Right atrium auricular region (tissue), 2 donors: ENCODE data around the gene SPTY2D1. TPM values are rescaled to one million over a fixed set of nuclear protein-coding genes. Genes with fewer than 3 reads are reported as not detected.

ENCODE experiments used
- DNase-seq: peaks from one replicate; pipeline ENCODE4 v3.0.0-alpha.2; 2019; ENCODE audit warnings: low spot score
- H3K27ac ChIP-seq, 2 donors: fragments of 200-600 bp; sonication (generic); 1 replicate in 1 of 2; 2 replicates in 1 of 2; pipeline ENCODE4 v1.5.1; 2016 to 2019
- H3K27me3 ChIP-seq, 2 donors: fragments of 200-600 bp; sonication (generic); one replicate each; pipeline versions ENCODE4 v1.5.1 to v1.6.0; 2017 to 2019
- H3K36me3 ChIP-seq: fragments of 200-600 bp; sonication (generic); one replicate; pipeline ENCODE4 v1.5.1; 2016
- H3K4me1 ChIP-seq, 2 donors: fragments of 200-600 bp; sonication (generic); one replicate each; pipeline versions ENCODE4 v1.5.1 to v1.6.0; 2017 to 2019
- H3K4me3 ChIP-seq, 2 donors: fragments of 200-600 bp; sonication (generic); 1 replicate in 1 of 2; 2 replicates in 1 of 2; pipeline ENCODE4 v1.5.1; 2017 to 2019; ENCODE audit warnings: mild to moderate bottlenecking in 1 of 2, moderate library complexity in 1 of 2
- H3K9me3 ChIP-seq, 2 donors: fragments of 200-600 bp; sonication (generic); one replicate each; pipeline ENCODE4 v1.5.1; 2019
- CTCF ChIP-seq, 2 donors: fragments of 200-600 bp; sonication (generic); IDR thresholded peaks; one replicate each; pipeline ENCODE4 v1.5.1; 2019; ENCODE audit warnings: antibody characterized with exemption in 2 of 2
- total RNA-seq, 2 donors: library from RNA; depleted of rRNA; stranded (reverse); fragments of >200 nt; gene quantifications; one replicate each; pipeline ENCODE4 v1.1.0, GENCODE V29; 2016

The SPTY2D1 gene
- total RNA-seq, 2 donors from 2014 or later = 9.2 to 15.3 TPM

- H3K4me3 ChIP-seq = no peak overlapping the region
- H3K27me3 ChIP-seq = no peaks in the 10 kb centered on the region
- no peak for TF ChIP-seq CTCF (IDR thresholded peaks at IDR 0.05)
- H3K27ac ChIP-seq = no peak overlapping the region
- DNase-seq = no peak
- H3K4me1 ChIP-seq = no peaks in the 10 kb centered on the region
- H3K9me3 ChIP-seq = no peaks in the 10 kb centered on the region
- H3K36me3 ChIP-seq = peaks cover 18% of the 10 kb centered on the region
Observed at GRCh38 chr11:18580113-18580766, 53.9 kb downstream of the SPTY2D1 start.

- H3K36me3 ChIP-seq = peaks cover 28% of the 10 kb centered on the region
- H3K4me3 ChIP-seq = no peak overlapping the region
- no peak overlapping the region for H3K27ac ChIP-seq
- no peaks in the 10 kb centered on the region for H3K9me3 ChIP-seq
- H3K4me1 ChIP-seq = no peaks in the 10 kb centered on the region
- no peak for DNase-seq
- TF ChIP-seq CTCF (IDR thresholded peaks at IDR 0.05) = no peak
- no peaks in the 10 kb centered on the region for H3K27me3 ChIP-seq
Observed at GRCh38 chr11:18578975-18579598, 55.1 kb downstream of the SPTY2D1 start.

- H3K27ac ChIP-seq = no peak overlapping the region
- H3K4me3 ChIP-seq = no peak overlapping the region
- H3K36me3 ChIP-seq = peaks cover 42% of the 10 kb centered on the region
- no peaks in the 10 kb centered on the region for H3K9me3 ChIP-seq
- H3K27me3 ChIP-seq = no peaks in the 10 kb centered on the region
- no peak for DNase-seq
- TF ChIP-seq CTCF (IDR thresholded peaks at IDR 0.05) = no peak
- no peaks in the 10 kb centered on the region for H3K4me1 ChIP-seq
Observed at GRCh38 chr11:18575361-18575760, 58.8 kb downstream of the SPTY2D1 start.

GRCh38 chr11:18567081-18567480 is 67.1 kb downstream of the SPTY2D1 start:
- H3K27ac ChIP-seq = no peak overlapping the region
- H3K4me3 ChIP-seq = no peak overlapping the region
- no peaks in the 10 kb centered on the region for H3K27me3 ChIP-seq
- H3K36me3 ChIP-seq = peaks cover 47% of the 10 kb centered on the region
- H3K9me3 ChIP-seq = no peaks in the 10 kb centered on the region
- no peak for DNase-seq
- no peak for TF ChIP-seq CTCF (IDR thresholded peaks at IDR 0.05)
- H3K4me1 ChIP-seq = no peaks in the 10 kb centered on the region

GRCh38 chr11:18566406-18566805 is 67.7 kb downstream of the SPTY2D1 start:
- no peak for TF ChIP-seq CTCF (IDR thresholded peaks at IDR 0.05)

More at GRCh38 chr11:18566406-18566805, 67.7 kb downstream of the SPTY2D1 start:
- Histone ChIP-seq H3K27me3 (no peaks in the 10 kb centered on the region), H3K27ac (no peak overlapping the region), H3K4me3 (no peak overlapping the region), H3K4me1 (no peaks in the 10 kb centered on the region), H3K9me3 (no peaks in the 10 kb centered on the region), H3K36me3 (peaks cover 47% of the 10 kb centered on the region)
- no peak for DNase-seq
